ENCODE results near the gene SKIC8. TPM values are rescaled to one million over a fixed set of nuclear protein-coding genes. Genes with fewer than 3 reads are reported as not detected.

Gene SKIC8
- total RNA-seq, 1 donor from 2014 or later, result 54.3 TPM

DNA sequence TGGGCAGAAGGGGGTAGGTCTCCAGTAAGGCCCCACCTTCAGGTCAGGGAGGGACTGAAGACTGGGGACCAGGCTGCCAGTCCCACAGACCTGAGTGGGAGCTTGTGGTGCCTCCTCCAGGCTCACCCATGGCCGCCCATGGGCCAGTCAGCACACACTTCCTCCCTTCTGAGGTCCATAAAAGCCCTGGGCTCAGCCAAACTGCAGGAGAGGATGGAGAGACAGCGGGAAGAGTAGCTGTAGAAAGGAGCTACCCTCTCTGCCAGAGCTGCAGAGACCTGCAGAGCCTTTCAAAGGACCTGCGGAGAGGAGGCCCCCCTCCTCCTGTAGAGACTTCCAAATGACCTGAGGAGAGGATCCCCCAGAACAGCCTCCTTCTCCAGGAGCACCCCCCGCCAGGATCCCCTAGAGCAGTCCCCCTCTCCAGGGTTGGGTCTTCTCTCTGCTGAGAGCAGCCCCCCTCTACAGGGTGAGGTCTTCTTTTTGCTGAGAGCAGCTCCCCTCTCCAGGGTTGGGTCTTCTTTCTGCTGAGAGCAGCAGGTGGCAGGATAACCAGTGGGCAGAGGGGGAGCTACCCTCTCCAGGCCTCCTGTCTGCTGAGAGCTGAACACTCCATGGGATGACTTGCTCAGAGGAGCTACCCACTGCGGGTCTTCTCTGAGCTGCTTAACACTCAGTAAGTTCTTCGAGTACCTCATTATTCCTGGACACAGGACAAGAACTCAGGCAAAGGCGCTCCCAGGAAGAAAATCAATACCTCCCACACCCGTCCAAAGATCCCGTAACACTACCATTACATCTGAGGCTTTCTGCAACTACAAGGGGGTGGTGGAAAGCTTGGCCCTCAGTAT is 5.0 kb upstream of the SKIC8 start:
- Histone ChIP-seq H3K27ac (no peak overlapping the region), H3K4me3 (no peak overlapping the region), H3K36me3 (no peaks in the 10 kb centered on the region), H3K4me1 (peaks cover 10% of the 10 kb centered on the region), H3K9me3 (no peaks in the 10 kb centered on the region), H3K27me3 (no peaks in the 10 kb centered on the region)
- TF ChIP-seq CTCF (IDR thresholded peaks at IDR 0.05) (no peak), POLR2AphosphoS5 (IDR thresholded peaks at IDR 0.05; ENCODE audit: insufficient read depth in 1 of 2, low read depth in 1 of 2) (no peak), POLR2A (IDR thresholded peaks at IDR 0.05) (no peak)
- intact Hi-C loops (cut with DNase I), result no loop called here
- no peak for DNase-seq (ENCODE audit: extremely low spot score in 2 of 2)

DNA sequence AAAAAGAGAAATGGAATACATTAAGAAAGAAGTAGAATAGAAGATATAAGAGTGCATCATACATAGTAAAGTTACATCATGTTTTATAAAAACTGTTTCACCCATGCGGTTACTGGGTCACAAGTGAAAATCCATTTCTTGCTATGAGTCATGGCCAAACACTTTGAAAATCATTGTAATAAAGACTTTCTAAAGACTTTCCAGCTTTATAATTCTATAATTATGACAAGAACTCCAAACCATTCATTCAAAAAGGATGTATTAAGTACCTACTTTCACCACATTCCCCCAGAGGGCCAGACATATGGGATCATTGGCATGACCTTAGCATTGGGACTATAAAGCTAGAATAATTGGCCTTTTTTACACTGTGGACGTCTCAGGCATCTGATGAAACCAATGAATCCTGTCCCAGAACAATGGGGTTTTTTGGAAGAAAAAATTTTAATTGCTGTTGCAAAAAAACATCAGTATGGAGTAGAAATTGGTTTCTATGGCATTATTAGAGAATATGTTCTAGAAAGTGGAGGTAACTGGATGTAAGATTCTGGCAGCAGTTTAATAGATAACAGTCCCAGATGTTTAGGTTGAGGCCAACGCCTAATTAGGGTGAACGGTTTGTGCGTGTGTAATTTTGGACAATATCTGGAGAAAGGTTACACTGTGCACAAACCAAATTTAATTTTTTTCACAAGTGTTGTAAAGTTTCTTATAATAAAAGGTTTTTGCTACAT is 3.3 kb upstream of the SKIC8 start:
- DNase-seq (ENCODE audit: extremely low spot score in 2 of 2), result no peak
- intact Hi-C loops (cut with DNase I), result no loop called here

DNA sequence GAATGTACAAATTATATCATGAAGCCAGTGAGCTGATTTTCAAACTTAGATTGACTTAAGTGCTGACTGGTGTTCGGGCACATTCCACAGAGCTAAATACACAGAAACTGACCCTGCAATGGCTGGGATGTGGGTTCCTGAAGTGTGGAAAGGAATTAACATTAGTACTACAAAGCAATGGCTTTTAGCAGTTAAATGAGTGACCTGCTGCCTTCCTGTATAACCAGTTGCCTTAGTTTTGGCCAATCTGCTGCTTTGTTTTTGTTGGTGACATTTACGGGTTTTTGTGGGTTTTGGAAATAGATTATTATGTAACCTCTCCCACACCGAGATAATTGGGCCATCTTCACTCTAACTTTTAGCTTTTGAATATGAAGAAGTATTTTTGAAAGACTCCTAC is 2.4 kb upstream of the SKIC8 start:
- no peak overlapping the region for H3K4me3 ChIP-seq
- DNase-seq (ENCODE audit: extremely low spot score in 2 of 2), result no peak
- peaks cover 31% of the 10 kb centered on the region for H3K4me1 ChIP-seq
- H3K27me3 ChIP-seq, result no peaks in the 10 kb centered on the region
- H3K9me3 ChIP-seq, result no peaks in the 10 kb centered on the region
- H3K27ac ChIP-seq, result no peak overlapping the region
- no peaks in the 10 kb centered on the region for H3K36me3 ChIP-seq
- TF ChIP-seq POLR2A (IDR thresholded peaks at IDR 0.05) (no peak), POLR2AphosphoS5 (IDR thresholded peaks at IDR 0.05; ENCODE audit: insufficient read depth in 1 of 2, low read depth in 1 of 2) (no peak), CTCF (IDR thresholded peaks at IDR 0.05) (no peak)
- intact Hi-C loops (cut with DNase I), result no loop called here

More for the DNA sequence above, 3.3 kb upstream of the SKIC8 start:
- H3K4me1 ChIP-seq, result peaks cover 23% of the 10 kb centered on the region
- H3K27me3 ChIP-seq, result no peaks in the 10 kb centered on the region
- no peak overlapping the region for H3K4me3 ChIP-seq
- H3K27ac ChIP-seq, result no peak overlapping the region
- TF ChIP-seq CTCF (IDR thresholded peaks at IDR 0.05), result no peak
- TF ChIP-seq POLR2A (IDR thresholded peaks at IDR 0.05), result no peak
- no peak for TF ChIP-seq POLR2AphosphoS5 (IDR thresholded peaks at IDR 0.05; ENCODE audit: insufficient read depth in 1 of 2, low read depth in 1 of 2)
- H3K36me3 ChIP-seq, result no peaks in the 10 kb centered on the region
- H3K9me3 ChIP-seq, result no peaks in the 10 kb centered on the region

GRCh38 chr15:78301326-78301725 is 1.9 kb upstream of the SKIC8 start:
- Histone ChIP-seq H3K4me3 (no peak overlapping the region), H3K4me1 (peaks cover 31% of the 10 kb centered on the region), H3K27me3 (no peaks in the 10 kb centered on the region), H3K9me3 (no peaks in the 10 kb centered on the region), H3K36me3 (no peaks in the 10 kb centered on the region), H3K27ac (no peak overlapping the region)
- no peak for DNase-seq (ENCODE audit: extremely low spot score in 2 of 2)
- intact Hi-C loops (cut with DNase I), result no loop called here
- TF ChIP-seq POLR2AphosphoS5 (IDR thresholded peaks at IDR 0.05; ENCODE audit: insufficient read depth in 1 of 2, low read depth in 1 of 2), result no peak
- no peak for TF ChIP-seq CTCF (IDR thresholded peaks at IDR 0.05)
- no peak for TF ChIP-seq POLR2A (IDR thresholded peaks at IDR 0.05)
